Stimulated activated CD4-positive, alpha-beta T cell treated with anti-CD3 and anti-CD28 coated beads, Interleukin-12 subunit alpha, Interleukin-12 subunit beta, amount 100 ng/mL, for 4 hours (primary cell): ENCODE measurements around the gene NEK8.

Source experiments
- DNase-seq: peaks from one replicate; pipeline ENCODE4 v3.0.0-alpha.2; 2020

Gene NEK8

DNA sequence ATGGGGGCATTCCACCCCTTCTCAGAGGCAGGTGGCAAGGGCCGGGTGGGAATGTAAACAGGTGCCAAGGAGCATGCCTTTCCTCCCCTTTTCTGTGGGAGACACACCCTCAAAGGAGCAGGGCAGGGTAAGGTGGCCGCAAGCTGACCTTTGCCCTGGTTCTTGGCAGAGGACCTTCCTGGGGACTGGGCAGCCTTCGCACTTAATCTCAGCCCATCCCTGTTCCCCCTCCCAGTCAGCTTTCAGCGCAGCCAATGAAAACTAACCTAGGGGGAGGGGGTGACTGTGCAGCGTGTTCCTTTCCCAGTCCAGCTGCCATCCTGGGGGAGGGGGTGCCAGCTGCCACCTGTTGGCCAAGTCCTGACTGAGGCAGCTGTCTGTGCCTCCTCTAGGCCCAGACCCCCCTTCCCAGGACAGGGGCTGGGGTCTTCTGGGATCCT is 18.0 kb downstream of the NEK8 start:
- no peak for DNase-seq

DNA sequence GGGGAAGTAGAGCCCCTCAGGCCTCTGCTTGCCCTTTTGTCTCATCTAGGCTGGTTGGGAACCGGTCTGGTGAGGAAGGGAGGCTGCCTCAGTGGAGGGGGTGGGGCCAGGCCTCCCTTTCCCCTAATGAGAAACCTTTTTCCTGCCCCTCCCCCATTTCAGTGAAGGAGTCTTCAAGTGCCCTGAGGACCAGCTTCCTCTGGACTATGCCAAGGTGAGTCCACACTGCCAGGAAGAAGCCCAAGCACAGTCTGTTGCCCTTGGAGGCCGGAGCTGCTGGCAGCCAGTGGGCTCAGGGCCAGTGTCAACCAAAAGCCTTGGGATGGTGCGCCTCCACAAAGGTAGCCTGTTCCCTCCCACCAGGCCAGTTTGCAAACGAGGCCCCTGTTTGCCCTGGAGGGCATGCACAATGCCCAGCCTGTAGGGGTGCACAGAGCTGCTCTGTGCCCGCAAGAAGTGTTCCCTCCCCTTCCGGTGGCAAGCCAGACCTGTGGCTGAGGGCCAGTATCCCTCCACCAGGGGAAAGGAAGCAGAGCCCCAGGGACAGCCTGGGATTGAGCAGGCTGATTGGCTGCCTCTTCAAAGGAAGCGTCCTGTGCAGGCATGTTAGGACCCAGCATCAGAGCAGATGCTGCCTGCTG is 18.6 kb downstream of the NEK8 start:
- DNase-seq = no peak

DNA sequence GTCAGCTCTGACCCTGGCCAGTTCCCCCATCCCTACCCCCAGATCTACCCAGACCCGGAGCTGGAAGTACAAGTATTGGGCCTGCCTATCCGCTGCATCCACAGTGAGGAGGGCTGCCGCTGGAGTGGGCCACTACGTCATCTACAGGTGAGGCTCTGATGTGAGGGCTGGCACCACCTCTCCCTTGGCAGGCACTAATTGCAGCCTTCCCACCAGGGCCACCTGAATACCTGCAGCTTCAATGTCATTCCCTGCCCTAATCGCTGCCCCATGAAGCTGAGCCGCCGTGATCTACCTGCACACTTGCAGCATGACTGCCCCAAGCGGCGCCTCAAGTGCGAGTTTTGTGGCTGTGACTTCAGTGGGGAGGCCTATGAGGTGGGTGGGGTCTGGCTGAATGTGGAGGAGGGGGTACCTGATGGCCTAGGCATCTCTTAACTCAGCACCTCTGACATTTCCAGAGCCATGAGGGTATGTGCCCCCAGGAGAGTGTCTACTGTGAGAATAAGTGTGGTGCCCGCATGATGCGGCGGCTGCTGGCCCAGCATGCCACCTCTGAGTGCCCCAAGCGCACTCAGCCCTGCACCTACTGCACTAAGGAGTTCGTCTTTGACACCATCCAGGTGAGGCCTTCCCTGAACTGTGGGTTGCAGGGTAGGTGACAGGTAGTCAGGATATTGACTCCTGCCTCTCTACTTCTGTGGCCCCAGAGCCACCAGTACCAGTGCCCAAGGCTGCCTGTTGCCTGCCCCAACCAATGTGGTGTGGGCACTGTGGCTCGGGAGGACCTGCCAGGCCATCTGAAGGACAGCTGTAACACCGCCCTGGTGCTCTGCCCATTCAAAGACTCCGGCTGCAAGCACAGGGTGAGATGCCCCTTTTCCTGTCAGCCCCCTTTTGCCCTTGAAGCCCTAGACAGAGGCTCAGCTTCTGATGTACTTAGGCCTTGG is 19.5 kb downstream of the NEK8 start:
- no peak for DNase-seq

DNA sequence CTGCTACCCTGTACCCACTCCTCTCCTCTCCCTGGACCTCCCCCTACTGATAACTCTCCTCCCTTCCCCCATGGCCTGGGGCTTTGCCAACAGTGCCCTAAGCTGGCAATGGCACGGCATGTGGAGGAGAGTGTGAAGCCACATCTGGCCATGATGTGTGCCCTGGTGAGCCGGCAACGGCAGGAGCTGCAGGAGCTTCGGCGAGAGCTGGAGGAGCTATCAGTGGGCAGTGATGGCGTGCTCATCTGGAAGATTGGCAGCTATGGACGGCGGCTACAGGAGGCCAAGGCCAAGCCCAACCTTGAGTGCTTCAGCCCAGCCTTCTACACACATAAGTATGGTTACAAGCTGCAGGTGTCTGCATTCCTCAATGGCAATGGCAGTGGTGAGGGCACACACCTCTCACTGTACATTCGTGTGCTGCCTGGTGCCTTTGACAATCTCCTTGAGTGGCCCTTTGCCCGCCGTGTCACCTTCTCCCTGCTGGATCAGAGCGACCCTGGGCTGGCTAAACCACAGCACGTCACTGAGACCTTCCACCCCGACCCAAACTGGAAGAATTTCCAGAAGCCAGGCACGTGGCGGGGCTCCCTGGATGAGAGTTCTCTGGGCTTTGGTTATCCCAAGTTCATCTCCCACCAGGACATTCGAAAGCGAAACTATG is 20.4 kb downstream of the NEK8 start:
- DNase-seq = no peak

DNA sequence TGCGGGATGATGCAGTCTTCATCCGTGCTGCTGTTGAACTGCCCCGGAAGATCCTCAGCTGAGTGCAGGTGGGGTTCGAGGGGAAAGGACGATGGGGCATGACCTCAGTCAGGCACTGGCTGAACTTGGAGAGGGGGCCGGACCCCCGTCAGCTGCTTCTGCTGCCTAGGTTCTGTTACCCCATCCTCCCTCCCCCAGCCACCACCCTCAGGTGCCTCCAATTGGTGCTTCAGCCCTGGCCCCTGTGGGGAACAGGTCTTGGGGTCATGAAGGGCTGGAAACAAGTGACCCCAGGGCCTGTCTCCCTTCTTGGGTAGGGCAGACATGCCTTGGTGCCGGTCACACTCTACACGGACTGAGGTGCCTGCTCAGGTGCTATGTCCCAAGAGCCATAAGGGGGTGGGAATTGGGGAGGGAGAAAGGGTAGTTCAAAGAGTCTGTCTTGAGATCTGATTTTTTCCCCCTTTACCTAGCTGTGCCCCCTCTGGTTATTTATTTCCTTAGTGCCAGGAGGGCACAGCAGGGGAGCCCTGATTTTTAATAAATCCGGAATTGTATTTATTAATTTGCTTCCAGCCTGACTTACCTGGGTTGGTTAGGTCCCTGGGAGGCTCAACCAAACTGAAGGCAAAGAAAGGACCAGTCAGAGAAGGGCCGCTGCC is 21.1 kb downstream of the NEK8 start:
- no peak for DNase-seq

DNA sequence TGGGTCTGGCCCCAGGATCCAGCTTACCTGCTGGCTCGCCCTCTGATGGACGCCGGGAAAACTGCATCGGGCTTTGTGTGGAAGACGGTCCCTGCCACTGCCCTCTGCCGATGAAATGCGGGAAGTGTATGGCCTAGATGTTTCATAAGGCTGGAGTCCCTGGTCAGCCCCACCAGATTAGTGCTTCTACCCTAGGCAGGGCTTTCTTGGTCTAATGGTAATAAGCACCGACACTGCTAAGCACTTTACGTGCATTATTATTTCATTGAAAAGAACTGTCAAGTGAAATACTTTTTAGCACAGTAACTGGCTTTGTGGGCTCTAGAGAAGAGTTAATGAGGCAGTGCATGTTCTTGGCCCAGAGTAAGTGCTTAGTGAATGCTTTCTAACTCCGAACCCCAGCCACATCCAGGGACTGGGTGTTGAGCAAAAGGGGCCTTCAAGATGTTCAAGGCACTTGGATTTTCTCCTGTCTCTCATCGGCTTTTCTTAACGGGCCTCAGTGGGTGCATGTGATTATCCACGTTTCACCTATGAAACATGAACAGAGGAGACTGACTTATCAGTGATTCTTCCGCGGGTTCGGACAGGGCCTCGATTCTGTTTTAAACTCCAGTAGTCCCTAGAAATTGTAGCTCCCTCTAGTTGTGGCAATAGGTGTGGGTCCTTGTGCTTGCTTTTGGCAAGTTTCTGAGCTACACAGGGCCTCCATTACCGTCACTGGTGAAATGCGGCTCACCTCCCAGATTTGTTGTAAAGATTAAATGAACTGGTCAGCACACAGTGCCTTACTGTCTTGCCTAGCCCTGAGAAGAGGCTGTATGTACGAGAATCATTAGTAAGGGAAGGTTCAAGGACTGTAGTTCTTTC is 21.8 kb downstream of the NEK8 start:
- DNase-seq = peak; percentile 84

DNA sequence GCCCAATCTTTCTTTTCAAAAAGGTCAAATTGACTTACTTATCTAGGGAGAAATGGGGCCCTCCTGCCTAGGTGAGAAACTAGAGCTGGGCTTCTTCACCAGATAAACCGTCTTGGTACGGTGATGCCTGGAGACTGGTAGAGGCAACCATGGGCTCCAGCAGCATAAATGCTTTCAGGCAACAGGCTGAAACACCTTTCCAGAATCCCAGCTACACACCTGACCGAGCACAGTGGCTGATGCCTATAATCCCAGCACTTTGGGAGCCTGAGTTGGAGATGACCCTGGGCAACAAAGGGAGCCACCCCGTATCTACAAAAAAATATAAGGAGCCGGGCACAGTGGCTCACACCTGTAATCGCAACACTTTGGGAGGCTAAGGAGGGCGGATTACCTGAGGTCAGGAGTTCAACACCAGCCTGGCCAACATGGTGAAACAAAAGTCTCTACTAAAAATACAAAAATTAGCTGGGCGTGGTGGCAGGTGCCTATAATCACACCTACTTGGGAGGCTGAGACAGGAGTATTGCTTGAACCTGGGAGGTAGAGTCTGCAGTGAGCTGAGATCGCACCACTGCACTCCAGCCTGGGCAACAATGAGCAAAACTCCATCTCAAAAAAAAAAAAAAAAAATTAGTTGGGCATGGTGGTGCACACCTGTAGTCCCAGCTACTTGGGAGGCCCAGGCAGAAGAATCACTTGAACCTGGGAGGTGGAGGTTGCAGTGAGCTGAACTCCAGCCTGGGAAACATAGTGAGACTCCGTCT is 23.2 kb downstream of the NEK8 start:
- no peak for DNase-seq

DNA sequence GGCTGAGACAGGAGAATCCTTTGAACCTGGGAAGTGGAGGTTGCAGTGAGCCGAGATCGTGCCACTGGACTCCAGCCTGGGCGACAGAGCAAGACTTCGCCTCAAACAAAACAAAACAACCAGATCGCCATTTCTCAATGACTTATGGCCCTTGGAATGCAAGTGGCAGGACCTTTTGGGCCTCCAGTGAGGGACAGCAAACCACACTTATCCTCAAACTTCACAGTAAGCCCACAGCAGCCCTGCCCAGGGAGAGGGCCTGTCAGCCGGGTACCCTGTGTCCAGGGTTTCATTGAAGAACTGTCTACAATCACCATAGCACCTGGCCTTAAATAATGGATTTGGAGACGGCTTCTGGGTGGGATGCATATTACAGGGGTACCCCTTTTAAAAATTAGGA is 26.9 kb downstream of the NEK8 start:
- DNase-seq = no peak

DNA sequence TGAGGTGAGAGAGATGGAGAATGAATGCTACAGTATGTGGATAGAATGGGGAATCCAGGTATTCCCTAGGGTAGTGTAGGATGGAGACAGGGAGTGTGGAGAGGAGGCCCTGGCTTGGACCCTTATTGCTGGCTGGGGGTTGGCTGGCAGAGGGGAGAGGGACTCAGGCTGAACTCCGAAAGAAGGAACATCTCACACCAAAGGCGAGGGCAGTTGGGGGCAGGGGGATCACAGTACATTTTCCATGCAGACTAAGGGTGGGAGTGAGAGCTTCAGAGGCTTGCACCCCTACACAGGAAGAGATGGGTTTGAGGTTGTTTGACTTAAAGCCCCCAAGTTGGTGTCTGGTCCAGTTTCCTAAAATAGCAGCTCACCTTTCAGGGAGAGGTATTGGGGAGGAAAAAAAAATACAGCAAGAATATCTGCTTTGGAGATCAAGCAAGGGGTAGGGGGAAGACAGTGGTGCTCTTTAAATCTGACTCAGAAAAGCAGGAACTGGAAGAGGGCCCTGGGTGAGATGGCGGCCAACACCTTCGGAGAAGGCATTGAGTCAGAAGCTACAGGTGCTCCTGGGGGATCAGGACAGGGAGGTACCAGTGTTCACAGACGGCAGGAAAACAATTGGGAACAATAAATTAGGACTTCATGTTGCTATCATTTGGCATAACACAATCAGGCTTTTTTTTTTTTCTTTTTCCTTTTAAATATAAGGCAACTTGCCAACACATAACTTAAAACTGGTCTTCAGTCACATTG is 27.6 kb downstream of the NEK8 start:
- DNase-seq = no peak

DNA sequence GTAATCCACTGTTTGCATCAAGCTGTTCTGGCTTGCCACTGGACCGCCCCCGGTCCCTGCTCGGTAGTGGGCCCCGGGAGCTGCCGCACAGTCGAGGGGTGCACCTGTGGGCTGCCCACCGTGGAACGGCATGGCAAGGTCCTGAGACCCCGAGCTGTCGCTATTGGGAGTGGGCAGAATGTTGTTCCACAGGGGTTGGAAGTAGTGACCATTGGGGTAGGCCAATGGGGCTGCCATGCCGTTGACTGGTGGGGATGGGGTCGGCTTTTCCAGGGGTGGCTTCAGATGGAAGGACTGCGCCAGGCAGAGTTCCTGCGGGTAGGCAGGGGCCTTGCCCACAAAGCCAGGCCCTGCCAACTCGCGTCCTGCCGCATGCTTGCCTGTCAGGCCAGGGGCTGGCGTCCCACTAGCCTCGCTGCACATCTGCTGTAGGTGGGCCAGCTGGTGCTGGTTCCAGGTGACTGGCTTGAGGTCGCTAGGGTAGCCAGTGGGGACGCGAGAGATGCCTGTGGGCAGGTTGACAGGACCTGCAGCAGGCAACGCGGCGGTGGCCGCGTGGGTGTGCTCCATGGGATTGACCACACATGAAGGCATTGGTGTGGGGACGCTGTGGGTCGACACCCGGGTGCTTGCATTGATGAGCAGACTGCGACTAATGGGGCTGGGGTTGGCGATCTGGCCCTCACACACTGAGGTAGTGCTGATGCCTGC is 30.0 kb downstream of the NEK8 start:
- DNase-seq = no peak

DNA sequence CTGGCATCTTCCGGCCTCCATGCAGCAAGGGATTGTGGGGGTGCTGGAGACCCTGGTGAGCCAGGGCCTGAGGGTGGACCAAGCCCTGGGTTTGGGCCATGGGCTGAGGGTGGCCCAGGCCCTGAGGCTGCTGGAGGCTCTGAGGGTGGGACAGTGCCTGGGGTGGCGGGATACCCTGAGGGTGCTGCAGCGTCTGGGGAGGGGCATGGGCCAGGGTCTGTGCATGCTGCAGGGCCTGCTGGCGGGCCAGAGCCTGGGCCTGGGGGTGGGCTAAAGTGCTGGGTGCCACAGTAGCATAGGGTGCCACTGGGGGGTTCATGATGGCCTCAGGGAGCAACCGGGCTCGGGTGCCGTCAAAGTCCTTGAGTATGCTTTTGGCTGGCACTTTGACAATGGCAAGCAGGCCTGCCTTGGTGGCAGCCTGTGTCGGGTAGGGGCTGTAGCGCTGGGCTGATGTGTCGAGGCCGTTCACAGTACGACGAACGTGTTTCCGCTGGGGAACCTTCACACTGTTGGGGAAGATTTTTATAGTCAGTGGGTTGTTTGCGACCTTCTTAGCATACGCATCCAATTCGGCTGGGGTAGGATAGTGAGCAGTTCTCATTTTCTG is 30.8 kb downstream of the NEK8 start:
- DNase-seq = no peak

DNA sequence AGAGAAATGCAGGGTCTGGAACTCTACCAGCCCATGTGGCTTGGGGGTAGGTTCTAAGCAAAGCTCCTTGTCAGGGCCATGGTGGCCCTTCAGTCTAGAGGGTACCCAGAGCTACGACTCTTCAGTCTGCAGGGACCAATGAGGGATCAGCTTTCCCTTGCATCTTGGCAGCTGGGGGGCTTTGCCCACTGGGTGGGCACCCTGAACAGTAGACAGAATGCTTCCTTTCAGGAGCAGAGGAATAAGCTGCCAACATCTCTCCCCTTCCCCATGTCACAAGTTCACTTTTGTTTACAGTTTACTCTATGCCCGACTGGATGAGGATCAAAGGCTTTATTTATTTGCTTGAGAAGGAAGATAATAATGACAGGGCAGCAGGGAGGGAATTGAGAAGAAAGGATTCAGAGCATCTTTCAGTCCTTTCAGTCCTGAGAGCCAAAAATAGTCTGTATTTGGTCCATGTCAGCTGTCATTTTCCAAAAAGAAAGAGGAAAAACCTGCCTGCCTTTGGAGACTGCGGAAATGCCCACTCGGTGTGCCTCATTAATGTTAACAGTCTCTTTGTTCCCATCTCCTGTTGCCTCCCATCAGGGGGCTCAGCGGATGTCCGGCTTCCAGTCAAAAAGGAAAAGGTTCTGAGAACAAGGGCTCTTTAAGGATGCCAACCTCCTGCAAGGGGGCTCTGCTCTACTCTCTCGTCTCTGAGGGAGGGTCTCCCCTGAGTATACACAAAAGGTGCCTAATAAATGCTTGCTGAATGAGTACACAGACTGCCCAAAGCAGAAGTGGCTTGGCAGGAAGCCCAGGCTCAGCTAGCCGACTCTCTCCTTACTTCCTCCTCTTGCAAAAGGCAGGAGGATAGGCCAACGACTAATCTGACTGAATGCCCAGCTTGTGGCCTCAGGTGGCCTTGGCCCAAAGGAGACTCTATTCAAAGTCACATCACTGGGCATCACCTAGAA is 32.3 kb downstream of the NEK8 start:
- DNase-seq = no peak

DNA sequence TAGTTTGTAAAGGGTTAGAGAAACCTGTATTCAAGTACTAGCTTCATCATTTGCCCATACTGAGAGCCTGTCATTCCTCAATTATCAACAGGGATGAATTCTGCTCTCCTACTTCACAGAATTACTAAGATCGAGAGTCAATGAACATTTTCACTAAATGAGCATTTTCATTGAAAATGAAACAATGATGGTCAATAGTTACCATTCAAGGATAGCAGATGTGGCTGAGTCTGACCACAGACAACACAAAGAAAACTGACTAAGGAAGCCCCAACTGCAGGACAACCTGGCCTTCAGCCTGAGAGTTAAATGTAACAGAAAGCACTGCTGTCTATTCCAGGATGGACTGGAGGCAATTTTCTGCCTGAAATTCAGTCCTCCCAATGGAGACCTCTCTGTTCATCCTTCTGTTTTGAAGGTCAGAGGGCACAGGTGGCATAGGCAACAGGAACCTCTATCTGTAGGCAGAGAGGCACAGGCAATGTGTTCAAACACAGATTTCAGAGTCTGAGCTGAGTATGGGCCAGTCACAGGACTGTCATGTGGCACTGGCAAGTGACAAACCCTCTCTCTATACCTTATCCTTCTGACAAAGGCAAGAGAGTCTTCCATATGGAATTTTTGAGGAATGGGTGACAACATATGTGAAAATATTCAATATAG is 34.7 kb downstream of the NEK8 start:
- DNase-seq = no peak

DNA sequence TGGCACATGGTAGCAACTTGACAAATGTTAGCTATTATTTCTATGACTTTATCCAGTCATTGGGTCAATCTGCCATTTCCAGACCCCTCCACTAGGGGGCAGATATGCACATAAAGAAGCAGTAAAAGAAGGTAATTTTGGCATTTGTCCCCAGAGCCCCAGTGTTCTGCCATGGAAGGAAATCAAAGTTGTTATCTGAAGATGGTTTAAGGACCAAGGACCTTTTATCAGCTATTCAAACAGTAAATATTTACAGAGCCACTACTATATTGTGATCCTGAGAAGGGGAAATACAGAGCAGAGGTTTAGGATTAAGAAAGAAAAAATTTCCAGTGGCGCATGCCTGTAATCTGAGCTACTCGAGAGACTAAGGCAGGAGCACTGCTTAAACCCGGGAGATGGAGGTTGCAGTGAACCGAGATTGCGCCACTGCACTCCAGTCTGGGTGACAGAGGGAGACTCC is 35.2 kb downstream of the NEK8 start:
- peak; percentile 75 for DNase-seq

DNA sequence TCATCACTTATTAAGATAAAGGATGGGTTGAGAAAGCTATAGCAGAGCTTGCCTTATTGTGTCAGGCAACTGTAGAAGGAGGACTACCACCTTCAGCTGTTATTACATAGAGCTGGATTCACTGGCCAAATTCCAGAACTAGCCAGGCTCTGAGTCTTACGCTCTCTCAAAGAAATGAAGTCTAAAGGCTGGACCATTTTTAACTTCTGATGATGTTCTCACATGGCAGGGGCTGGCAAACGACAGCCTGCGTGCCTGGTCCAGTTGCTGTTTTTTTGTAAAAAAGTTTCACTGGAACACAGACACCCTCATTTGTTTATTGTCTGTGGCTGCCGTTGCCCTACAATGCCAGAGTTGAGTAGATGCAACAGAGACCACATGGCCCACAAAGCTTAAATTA is 36.5 kb downstream of the NEK8 start:
- DNase-seq = no peak

DNA sequence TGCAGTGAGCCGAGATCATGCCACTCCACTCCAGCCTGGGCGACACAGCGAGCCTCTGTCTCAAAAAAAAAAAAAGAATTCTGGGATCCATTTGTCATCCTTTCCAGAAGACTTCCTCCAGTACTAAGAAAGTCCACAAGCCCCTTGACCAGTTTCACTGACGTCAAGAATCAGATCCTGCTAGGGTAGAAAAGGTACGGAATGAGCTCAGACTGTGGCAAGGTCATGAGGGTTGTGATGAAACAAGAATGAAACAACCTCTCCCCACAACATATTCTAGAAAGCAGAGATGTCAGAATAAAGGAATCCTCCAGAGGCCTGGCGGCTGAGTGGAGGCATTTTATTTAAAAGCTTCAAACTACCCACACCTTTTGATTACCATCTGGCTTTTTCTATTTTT is 45.1 kb downstream of the NEK8 start:
- DNase-seq = no peak

DNA sequence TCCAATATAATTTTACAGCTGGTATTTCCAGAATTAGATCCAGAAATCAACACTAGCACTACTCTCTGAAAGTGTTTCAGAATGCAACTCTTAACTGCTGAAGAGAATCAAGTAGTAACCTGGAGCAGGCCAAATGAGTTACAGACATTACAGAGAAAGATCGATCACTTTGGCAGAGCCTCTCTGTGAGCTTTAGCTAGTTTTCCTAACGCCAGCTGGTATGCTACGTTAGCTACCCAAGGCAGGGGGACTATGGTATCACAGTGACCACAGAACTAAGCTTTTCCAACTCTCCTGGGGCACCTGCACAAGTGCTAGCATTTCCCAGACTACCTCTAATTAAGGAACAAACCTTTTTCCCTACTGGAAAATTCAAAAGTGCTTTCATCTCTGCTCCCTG is 45.6 kb downstream of the NEK8 start:
- DNase-seq = no peak

DNA sequence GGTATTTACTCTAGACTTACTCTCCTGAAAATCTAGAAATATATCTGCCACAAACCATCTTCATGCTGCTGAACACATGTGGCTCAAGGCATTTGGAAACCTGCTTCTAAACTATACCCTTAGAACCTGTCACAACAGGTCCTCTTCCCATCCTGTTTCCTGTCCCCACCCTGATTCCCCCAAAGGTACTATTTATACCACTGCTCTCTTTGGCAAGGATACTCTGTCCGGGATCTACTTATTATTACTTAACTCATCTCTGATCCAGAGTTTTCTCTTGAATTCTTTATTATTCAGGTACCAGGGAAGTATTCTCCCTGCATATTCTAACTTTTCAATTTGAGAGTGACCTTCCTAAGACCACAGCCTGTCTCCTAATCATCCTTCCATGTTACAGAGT is 48.6 kb downstream of the NEK8 start:
- no peak for DNase-seq
